Activated T-cell treated with anti-CD3 and anti-CD28 coated beads, Interleukin-2, amount 50 U/mL, for 72 hours (primary cell): ENCODE results near the gene CHD3. TPM values are rescaled to one million over a fixed set of nuclear protein-coding genes. Genes with fewer than 3 reads are reported as not detected.
"Not testable (repeated sequence)": the region's sequence is repeated elsewhere in the genome, so short reads cannot be mapped to it uniquely, and the experiment has no call there.

Experiments used
- ATAC-seq, 2 donors: fragments of 150-1000 bp; cut with Tn5 transposase; replicated peaks in 1 of 2; 2 replicates each; pipeline ENCODE4 v1.10.0; 2021; ENCODE audit warnings: moderate library complexity in 2 of 2, mild to moderate bottlenecking in 1 of 2
- DNase-seq, 2 donors: peaks; one replicate each; pipeline ENCODE4 v3.0.0; 2021 to 2022; ENCODE audit warnings: mixed read lengths in 1 of 2
- H3K27ac Mint-ChIP-seq: one replicate; pipeline ENCODE4 v1.8.0; 2022; ENCODE audit warnings: mild to moderate bottlenecking, moderate library complexity, mixed read lengths
- H3K27me3 Mint-ChIP-seq: one replicate; pipeline ENCODE4 v1.8.0; 2022; ENCODE audit warnings: low read depth, mixed read lengths
- H3K36me3 Mint-ChIP-seq, 2 donors: one replicate each; pipeline ENCODE4 v1.8.0; 2022; ENCODE audit warnings: mixed read lengths in 2 of 2, mild to moderate bottlenecking in 1 of 2; ENCODE audit not compliant: insufficient read depth in 2 of 2
- H3K4me1 Mint-ChIP-seq: one replicate; pipeline ENCODE4 v1.8.0; 2022; ENCODE audit warnings: low read depth, mixed read lengths
- H3K4me3 Mint-ChIP-seq, 2 donors: one replicate each; pipeline ENCODE4 v1.8.0; 2022; ENCODE audit warnings: mild to moderate bottlenecking in 2 of 2, mixed read lengths in 2 of 2, moderate library complexity in 2 of 2
- H3K9me3 Mint-ChIP-seq, 2 donors: one replicate each; pipeline ENCODE4 v1.8.0; 2022; ENCODE audit warnings: mixed read lengths in 2 of 2
- total RNA-seq, 2 donors: library from RNA; stranded (reverse); gene quantifications; one replicate each; pipeline ENCODE4 v1.2.3, GENCODE V29; 2022

The CHD3 gene
- total RNA-seq, 2 donors from 2014 or later: 133 to 140 TPM

GRCh38 chr17:7862692-7863437 lies 25.7 kb upstream of the CHD3 start:
- Mint-ChIP-seq H3K4me1 (peaks cover 11% of the 10 kb centered on the region), H3K36me3 (peaks cover 9 to 12% of the 10 kb centered on the region in 2 donors), H3K4me3 (no peak overlapping the region), H3K9me3 (no peaks in the 10 kb centered on the region), H3K27me3 (no peaks in the 10 kb centered on the region), H3K27ac (no peak overlapping the region)
- ATAC-seq: no peak
- peak; percentile 45 to 52 for DNase-seq

- not testable (repeated sequence) for H3K27ac Mint-ChIP-seq
Measured at GRCh38 chr17:7864384-7864783, 24.2 kb upstream of the CHD3 start.

GRCh38 chr17:7864995-7865650 lies 23.5 kb upstream of the CHD3 start:
- peak; percentile 23 to 36 for ATAC-seq
- Mint-ChIP-seq H3K9me3 (no peaks in the 10 kb centered on the region), H3K36me3 (peaks cover 9 to 14% of the 10 kb centered on the region in 2 donors), H3K27me3 (no peaks in the 10 kb centered on the region), H3K27ac (no peak overlapping the region), H3K4me3 (no peak overlapping the region), H3K4me1 (peaks cover 28% of the 10 kb centered on the region)
- no peak for DNase-seq

More at GRCh38 chr17:7864384-7864783, 24.2 kb upstream of the CHD3 start:
- peaks cover 9 to 14% of the 10 kb centered on the region in 2 donors for H3K36me3 Mint-ChIP-seq
- H3K4me3 Mint-ChIP-seq, H3K9me3 Mint-ChIP-seq, ATAC-seq, DNase-seq, H3K27me3 Mint-ChIP-seq: not testable (repeated sequence)
- peaks cover 23% of the 10 kb centered on the region for H3K4me1 Mint-ChIP-seq

GRCh38 chr17:7867881-7868329 lies 20.7 kb upstream of the CHD3 start:
- Mint-ChIP-seq H3K9me3 (no peaks in the 10 kb centered on the region), H3K36me3 (peaks cover 9 to 16% of the 10 kb centered on the region in 2 donors), H3K4me3 (peak overlapping the region; percentile 25 to 44), H3K27me3 (no peaks in the 10 kb centered on the region), H3K27ac (peak overlapping the region; percentile 77), H3K4me1 (peaks cover 28% of the 10 kb centered on the region)
- DNase-seq: no peak
- ATAC-seq: peak in 1 of 2 donors; percentile 53

GRCh38 chr17:7873051-7873450 lies 15.5 kb upstream of the CHD3 start:
- Mint-ChIP-seq H3K27me3 (no peaks in the 10 kb centered on the region), H3K9me3 (no peaks in the 10 kb centered on the region), H3K27ac (no peak overlapping the region), H3K36me3 (peaks cover 4 to 13% of the 10 kb centered on the region in 2 donors), H3K4me1 (peaks cover 15% of the 10 kb centered on the region), H3K4me3 (no peak overlapping the region)
- ATAC-seq: no peak
- DNase-seq: no peak

GRCh38 chr17:7875804-7876370 lies 12.7 kb upstream of the CHD3 start:
- Mint-ChIP-seq H3K4me1 (no peaks in the 10 kb centered on the region), H3K36me3 (peaks cover 4 to 13% of the 10 kb centered on the region in 2 donors), H3K27ac (peak overlapping the region; percentile 7), H3K4me3 (no peak overlapping the region), H3K9me3 (no peaks in the 10 kb centered on the region), H3K27me3 (no peaks in the 10 kb centered on the region)
- ATAC-seq (no peak), DNase-seq (no peak)

GRCh38 chr17:7878234-7878633 lies 10.4 kb upstream of the CHD3 start:
- no peaks in the 10 kb centered on the region for H3K4me1 Mint-ChIP-seq
- no peak overlapping the region for H3K27ac Mint-ChIP-seq
- no peaks in the 10 kb centered on the region for H3K9me3 Mint-ChIP-seq
- ATAC-seq (no peak), DNase-seq (no peak)
- H3K27me3 Mint-ChIP-seq: no peaks in the 10 kb centered on the region
- no peak overlapping the region for H3K4me3 Mint-ChIP-seq
- H3K36me3 Mint-ChIP-seq: peaks cover 4 to 8% of the 10 kb centered on the region in 2 donors

- Mint-ChIP-seq H3K36me3 (peaks cover 0 to 2% of the 10 kb centered on the region in 2 donors), H3K4me1 (no peaks in the 10 kb centered on the region), H3K9me3 (no peaks in the 10 kb centered on the region), H3K27ac (no peak overlapping the region), H3K27me3 (no peaks in the 10 kb centered on the region), H3K4me3 (no peak overlapping the region)
- no peak for DNase-seq
- no peak for ATAC-seq
Measured at GRCh38 chr17:7880076-7880868, 8.3 kb upstream of the CHD3 start.

GRCh38 chr17:7881276-7882054 lies 7.1 kb upstream of the CHD3 start:
- Mint-ChIP-seq H3K27ac (no peak overlapping the region), H3K27me3 (no peaks in the 10 kb centered on the region), H3K9me3 (no peaks in the 10 kb centered on the region), H3K36me3 (peaks cover 2 to 3% of the 10 kb centered on the region in 2 donors), H3K4me3 (no peak overlapping the region), H3K4me1 (no peaks in the 10 kb centered on the region)
- DNase-seq (no peak), ATAC-seq (no peak)

- no peak for ATAC-seq
- Mint-ChIP-seq H3K4me1 (no peaks in the 10 kb centered on the region), H3K27ac (no peak overlapping the region), H3K4me3 (no peak overlapping the region), H3K36me3 (peaks cover 2 to 3% of the 10 kb centered on the region in 2 donors), H3K9me3 (no peaks in the 10 kb centered on the region), H3K27me3 (no peaks in the 10 kb centered on the region)
- DNase-seq: no peak
Measured at GRCh38 chr17:7882068-7882467, 6.5 kb upstream of the CHD3 start.

- no peak for ATAC-seq
- peaks cover 2 to 3% of the 10 kb centered on the region in 2 donors for H3K36me3 Mint-ChIP-seq
- H3K27ac Mint-ChIP-seq: no peak overlapping the region
- H3K4me3 Mint-ChIP-seq: no peak overlapping the region
- H3K4me1 Mint-ChIP-seq: no peaks in the 10 kb centered on the region
- no peaks in the 10 kb centered on the region for H3K9me3 Mint-ChIP-seq
- no peak for DNase-seq
- no peaks in the 10 kb centered on the region for H3K27me3 Mint-ChIP-seq
Measured at GRCh38 chr17:7882629-7883028, 6.0 kb upstream of the CHD3 start.

- Mint-ChIP-seq H3K27ac (peak overlapping the region; percentile 34), H3K9me3 (no peaks in the 10 kb centered on the region)
- peak; percentile 13 to 31 for DNase-seq
Measured at GRCh38 chr17:7883781-7884386, 4.7 kb upstream of the CHD3 start.

More at GRCh38 chr17:7883781-7884386, 4.7 kb upstream of the CHD3 start:
- Mint-ChIP-seq H3K36me3 (peaks cover 2 to 3% of the 10 kb centered on the region in 2 donors), H3K4me3 (peak overlapping the region; percentile 65 to 71), H3K27me3 (no peaks in the 10 kb centered on the region), H3K4me1 (no peaks in the 10 kb centered on the region)
- ATAC-seq: no peak
